SKM-1 (cell line): Measurements from ENCODE around the gene WWC1.

ENCODE experiments used
- DNase-seq: peaks from one replicate; lab custom pipeline; 2025; ENCODE audit not compliant: unreplicated experiment; lab: John Stamatoyannopoulos, UW

The WWC1 gene

GRCh38 chr5:168477060-168477459 is 185.6 kb downstream of the WWC1 start:
- DNase-seq: no peak

- no peak for DNase-seq
Observed at GRCh38 chr5:168479166-168479565, 187.7 kb downstream of the WWC1 start.

GRCh38 chr5:168480601-168481000 is 189.2 kb downstream of the WWC1 start:
- DNase-seq: no peak

GRCh38 chr5:168481330-168481788 is 189.9 kb downstream of the WWC1 start:
- DNase-seq: no peak

- DNase-seq: no peak
Observed at GRCh38 chr5:168482361-168482760, 190.9 kb downstream of the WWC1 start.

- DNase-seq: peak; percentile 88
Observed at GRCh38 chr5:168486136-168486879, 194.9 kb downstream of the WWC1 start, which contains the start of gene RARS1. Gene RARS1 (plus strand): TSS chr5:168486471. CDS start chr5:168486499, 28 bp downstream.

- DNase-seq: no peak
Observed at GRCh38 chr5:168489059-168489458, 197.6 kb downstream of the WWC1 start.

- no peak for DNase-seq
Observed at GRCh38 chr5:168494057-168494555, 202.7 kb downstream of the WWC1 start.

GRCh38 chr5:168502563-168503237 is 211.3 kb downstream of the WWC1 start:
- no peak for DNase-seq

- DNase-seq: no peak
Observed at GRCh38 chr5:168513861-168514428, 222.5 kb downstream of the WWC1 start.
